Measurements from ENCODE around the gene CDK16. TPM values are rescaled to one million over a fixed set of nuclear protein-coding genes. Genes with fewer than 3 reads are reported as not detected.

Gene CDK16
- total RNA-seq, 1 experiment from 2014 or later, result 82.1 TPM

DNA sequence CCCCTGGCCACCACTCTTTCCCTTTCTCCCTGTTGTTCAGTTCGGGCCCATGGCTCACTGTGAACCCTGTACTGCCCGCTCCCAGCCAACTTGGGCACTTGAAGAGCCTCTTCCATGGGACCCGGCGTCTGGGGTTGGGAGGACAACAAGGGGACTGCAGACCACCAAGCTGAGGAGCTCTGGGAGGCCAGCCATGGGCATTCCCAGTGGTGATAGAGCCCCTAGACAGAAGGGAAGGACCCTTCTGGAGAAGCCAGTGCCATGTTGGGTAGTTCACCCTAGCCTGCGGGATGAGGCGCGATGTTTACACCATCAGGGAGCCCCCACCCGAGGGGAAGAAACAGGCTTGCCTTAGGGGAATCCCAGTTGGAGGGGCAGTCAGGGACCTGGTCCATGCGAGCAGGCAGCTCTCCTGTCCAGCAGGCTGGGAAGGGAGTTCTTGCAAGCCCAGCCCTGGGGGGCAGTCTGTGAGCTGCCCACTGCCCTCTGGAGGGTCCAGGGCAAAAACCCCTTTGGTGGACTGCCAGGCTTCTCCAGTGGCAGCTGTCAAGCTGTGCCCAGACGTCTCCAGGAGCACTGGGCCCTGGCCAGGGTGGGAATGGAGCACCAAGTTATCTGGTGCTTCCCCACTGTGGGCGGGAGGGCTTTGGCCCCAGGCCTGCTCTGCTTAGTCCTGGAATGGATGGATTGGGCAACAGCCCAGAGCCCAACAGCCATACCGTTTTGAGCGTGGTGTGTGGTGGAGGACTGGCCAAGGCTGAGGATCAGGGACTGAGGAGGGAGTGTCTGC lies 48.6 kb upstream of the CDK16 start:
- no peak overlapping the region for H3K4me3 ChIP-seq
- no peak overlapping the region for H3K4me2 ChIP-seq
- no TSS peak for BruUV-seq (replicated peaks)
- ChIA-PET POLR2A (ENCODE audit: unreplicated experiment) (no interaction called here), CTCF (no interaction called here)
- H3F3A ChIP-seq (ENCODE audit: insufficient read depth, low read depth), result no peaks in the 10 kb centered on the region
- TF ChIP-seq, protein P1, sequence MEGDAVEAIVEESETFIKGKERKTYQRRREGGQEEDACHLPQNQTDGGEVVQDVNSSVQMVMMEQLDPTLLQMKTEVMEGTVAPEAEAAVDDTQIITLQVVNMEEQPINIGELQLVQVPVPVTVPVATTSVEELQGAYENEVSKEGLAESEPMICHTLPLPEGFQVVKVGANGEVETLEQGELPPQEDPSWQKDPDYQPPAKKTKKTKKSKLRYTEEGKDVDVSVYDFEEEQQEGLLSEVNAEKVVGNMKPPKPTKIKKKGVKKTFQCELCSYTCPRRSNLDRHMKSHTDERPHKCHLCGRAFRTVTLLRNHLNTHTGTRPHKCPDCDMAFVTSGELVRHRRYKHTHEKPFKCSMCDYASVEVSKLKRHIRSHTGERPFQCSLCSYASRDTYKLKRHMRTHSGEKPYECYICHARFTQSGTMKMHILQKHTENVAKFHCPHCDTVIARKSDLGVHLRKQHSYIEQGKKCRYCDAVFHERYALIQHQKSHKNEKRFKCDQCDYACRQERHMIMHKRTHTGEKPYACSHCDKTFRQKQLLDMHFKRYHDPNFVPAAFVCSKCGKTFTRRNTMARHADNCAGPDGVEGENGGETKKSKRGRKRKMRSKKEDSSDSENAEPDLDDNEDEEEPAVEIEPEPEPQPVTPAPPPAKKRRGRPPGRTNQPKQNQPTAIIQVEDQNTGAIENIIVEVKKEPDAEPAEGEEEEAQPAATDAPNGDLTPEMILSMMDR (conservative IDR thresholded peaks at IDR 0.05), result no peak
- no peak for TF ChIP-seq EZH2 (IDR thresholded peaks at IDR 0.05; ENCODE audit: low read depth)
- H3K27me3 ChIP-seq (ENCODE audit: insufficient read depth, low read depth), result no peaks in the 10 kb centered on the region
- no peak overlapping the region for H2AFZ ChIP-seq
- H3K36me3 ChIP-seq (ENCODE audit: low read depth), result no peaks in the 10 kb centered on the region
- H3K27ac ChIP-seq, result no peak overlapping the region
- no peaks in the 10 kb centered on the region for H4K20me1 ChIP-seq (ENCODE audit: insufficient read depth)
- H3K4me1 ChIP-seq (replicated peaks; ENCODE audit: insufficient read depth), result no peaks in the 10 kb centered on the region
- intact Hi-C loops (cut with micrococcal nuclease; ENCODE audit: unreplicated experiment), result no loop called here
- no peaks in the 10 kb centered on the region for H3K9me3 ChIP-seq (ENCODE audit: insufficient read depth, low read depth)
- no peaks in the 10 kb centered on the region for H3K9me2 ChIP-seq (ENCODE audit: insufficient read depth)
- no peaks in the 10 kb centered on the region for H3K79me2 ChIP-seq (ENCODE audit: low read depth)
- no peak for DNase-seq

DNA sequence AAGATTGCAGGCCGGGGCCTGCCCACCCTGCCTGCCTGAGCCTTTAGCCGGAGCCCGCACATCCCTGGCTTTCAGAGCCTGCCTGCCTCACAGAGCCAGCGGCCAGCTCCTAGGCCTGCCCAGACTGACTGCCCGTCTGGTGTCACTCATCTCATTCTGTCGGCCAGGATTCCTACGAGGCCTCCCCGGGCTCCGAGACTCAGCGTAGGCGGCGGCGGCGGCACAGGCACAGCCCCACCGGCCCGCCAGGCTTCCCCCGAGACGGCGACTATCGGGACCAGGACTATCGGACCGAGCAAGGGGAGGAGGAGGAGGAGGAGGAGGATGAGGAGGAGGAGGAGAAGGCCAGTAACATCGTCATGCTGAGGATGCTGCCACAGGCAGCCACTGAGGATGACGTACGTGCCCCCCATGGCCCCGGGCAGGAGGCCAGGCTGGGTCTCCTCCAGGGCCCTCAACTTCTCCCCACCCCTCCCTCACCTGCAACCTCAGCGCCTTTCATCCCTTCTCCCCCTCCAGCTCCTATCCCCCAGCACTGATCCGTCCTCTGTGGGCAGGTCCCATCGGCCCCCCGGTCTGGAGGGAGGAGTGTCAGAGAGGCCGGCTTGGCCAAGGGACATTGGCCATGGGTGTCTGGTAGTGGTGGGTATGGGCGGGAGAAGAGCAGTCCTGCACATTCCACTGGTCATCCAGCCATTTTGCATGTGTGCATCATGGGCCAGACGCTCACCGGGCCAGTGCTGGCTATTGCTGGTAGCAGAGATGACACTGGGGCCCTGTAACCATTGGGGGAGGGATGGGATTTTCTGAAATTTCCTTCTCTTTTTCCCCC lies 47.4 kb upstream of the CDK16 start:
- Histone ChIP-seq H3K79me2 (ENCODE audit: low read depth) (no peaks in the 10 kb centered on the region), H3K4me1 (replicated peaks; ENCODE audit: insufficient read depth) (no peaks in the 10 kb centered on the region), H3K4me2 (no peak overlapping the region), H3K4me3 (no peak overlapping the region), H3K9me3 (ENCODE audit: insufficient read depth, low read depth) (no peaks in the 10 kb centered on the region), H2AFZ (no peak overlapping the region), H3K9me2 (ENCODE audit: insufficient read depth) (no peaks in the 10 kb centered on the region), H4K20me1 (ENCODE audit: insufficient read depth) (no peaks in the 10 kb centered on the region), H3K27ac (no peak overlapping the region), H3K27me3 (ENCODE audit: insufficient read depth, low read depth) (no peaks in the 10 kb centered on the region), H3K36me3 (ENCODE audit: low read depth) (no peaks in the 10 kb centered on the region), H3F3A (ENCODE audit: insufficient read depth, low read depth) (no peaks in the 10 kb centered on the region)
- ChIA-PET CTCF (interaction anchor here (0.6 kb wide), 1 partner anchor 763 kb away, joined by 11 read pairs; no protein-coding TSS in a partner anchor), POLR2A (ENCODE audit: unreplicated experiment) (no interaction called here)
- DNase-seq, result no peak
- TF ChIP-seq EZH2 (IDR thresholded peaks at IDR 0.05; ENCODE audit: low read depth), result no peak
- TF ChIP-seq, protein P1 (conservative IDR thresholded peaks at IDR 0.05), result no peak
- intact Hi-C loops (cut with micrococcal nuclease; ENCODE audit: unreplicated experiment), result no loop called here
- BruUV-seq (replicated peaks), result no TSS peak

DNA sequence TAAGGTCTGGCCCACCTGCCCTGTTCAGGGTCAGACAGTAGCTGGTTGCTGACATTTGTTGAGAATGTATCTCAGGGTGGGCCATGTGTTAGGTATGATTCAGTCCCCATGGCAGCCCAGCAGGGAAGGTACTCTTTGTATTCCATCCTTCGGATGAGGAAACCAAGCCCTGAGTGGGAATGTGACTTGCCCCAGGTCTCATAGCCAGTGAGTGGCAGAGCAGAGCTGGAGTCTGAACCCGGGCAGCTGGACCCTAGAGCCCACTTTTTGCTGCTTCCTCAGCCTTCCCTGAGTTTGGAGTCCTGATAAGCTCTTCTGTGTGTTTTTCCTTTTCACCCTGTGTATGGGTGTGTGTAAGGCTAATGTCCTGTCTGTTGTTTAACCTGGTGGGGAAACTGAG lies 46.5 kb upstream of the CDK16 start:
- no peak for DNase-seq
- H3K27me3 ChIP-seq (ENCODE audit: insufficient read depth, low read depth), result no peaks in the 10 kb centered on the region
- no peaks in the 10 kb centered on the region for H4K20me1 ChIP-seq (ENCODE audit: insufficient read depth)
- no peaks in the 10 kb centered on the region for H3F3A ChIP-seq (ENCODE audit: insufficient read depth, low read depth)
- no peak overlapping the region for H3K4me2 ChIP-seq
- H2AFZ ChIP-seq, result no peak overlapping the region
- CTCF ChIA-PET, result no interaction called here
- TF ChIP-seq, protein P1 (conservative IDR thresholded peaks at IDR 0.05), result no peak
- TF ChIP-seq EZH2 (IDR thresholded peaks at IDR 0.05; ENCODE audit: low read depth), result no peak
- H3K9me2 ChIP-seq (ENCODE audit: insufficient read depth), result no peaks in the 10 kb centered on the region
- BruUV-seq (replicated peaks), result no TSS peak
- no peak overlapping the region for H3K27ac ChIP-seq
- no peaks in the 10 kb centered on the region for H3K79me2 ChIP-seq (ENCODE audit: low read depth)
- no peaks in the 10 kb centered on the region for H3K9me3 ChIP-seq (ENCODE audit: insufficient read depth, low read depth)
- intact Hi-C loops (cut with micrococcal nuclease; ENCODE audit: unreplicated experiment), result no loop called here
- H3K4me1 ChIP-seq (replicated peaks; ENCODE audit: insufficient read depth), result no peaks in the 10 kb centered on the region
- POLR2A ChIA-PET (ENCODE audit: unreplicated experiment), result no interaction called here
- H3K36me3 ChIP-seq (ENCODE audit: low read depth), result no peaks in the 10 kb centered on the region
- H3K4me3 ChIP-seq, result no peak overlapping the region

Data from PC-9 (cell line).